Measurements from ENCODE around the gene GTF2F2.

- TF ChIP-seq JUN (IDR thresholded peaks at IDR 0.05): no peak
- no peak for TF ChIP-seq EP300 (IDR thresholded peaks at IDR 0.05)
- no peak for TF ChIP-seq MAX (IDR thresholded peaks at IDR 0.05)
- no peak for TF ChIP-seq CTCF (IDR thresholded peaks at IDR 0.05)
- no peak for TF ChIP-seq FOSL2 (IDR thresholded peaks at IDR 0.05)
- no peak for TF ChIP-seq FOSL2 (CRISPR knock-in tag; IDR thresholded peaks at IDR 0.05)
- no peak for TF ChIP-seq CEBPB (IDR thresholded peaks at IDR 0.05)
- no peak for TF ChIP-seq REST (IDR thresholded peaks at IDR 0.05)
- no peak for TF ChIP-seq POLR2A (IDR thresholded peaks at IDR 0.05; ENCODE audit: low read length)
- TF ChIP-seq MAZ (IDR thresholded peaks at IDR 0.05; ENCODE audit: borderline replicate concordance, low read depth, low read length): no peak
- TF ChIP-seq NR3C1 (IDR thresholded peaks at IDR 0.05): no peak
- no peak for TF ChIP-seq BHLHE40 (IDR thresholded peaks at IDR 0.05; ENCODE audit: low read depth, low read length)
- no peak for TF ChIP-seq USF2 (IDR thresholded peaks at IDR 0.05)
- no peak for TF ChIP-seq CBX8 (IDR thresholded peaks at IDR 0.05)
- TF ChIP-seq EHMT2 (IDR thresholded peaks at IDR 0.05; ENCODE audit: low read depth): no peak
These were observed 181.0 kb downstream of the GTF2F2 start for GRCh38 chr13:45301263-45301662.

All from A549 (cell line).